Tibial artery (tissue), 4 donors: Measurements from ENCODE around the gene UBE2U.

ENCODE experiments used
- DNase-seq, 2 donors: peaks; one replicate each; pipeline ENCODE4 v3.0.0-alpha.2; 2019
- H3K27ac ChIP-seq, 2 donors: fragments of 200-600 bp; sonication (generic) in 1 of 2; 1 replicate in 1 of 2; 2 replicates in 1 of 2; pipeline ENCODE4 v1.5.1; 2018 to 2019; ENCODE audit warnings: mild to moderate bottlenecking in 1 of 2
- H3K27me3 ChIP-seq, 2 donors: fragments of 200-600 bp; sonication (generic) in 1 of 2; one replicate each; pipeline versions ENCODE4 v1.5.1 to v1.6.0; 2016 to 2019
- H3K36me3 ChIP-seq, 3 donors: fragments of 200-600 bp; sonication (generic) in 2 of 3; one replicate each; pipeline ENCODE4 v1.5.1; 2016 to 2019; ENCODE audit warnings: mild to moderate bottlenecking in 2 of 3
- H3K4me1 ChIP-seq, 4 donors: fragments of 200-600 bp; sonication (generic) in 2 of 4; 1 replicate in 3 of 4; 2 replicates in 1 of 4; pipeline ENCODE4 v1.5.1; 2016 to 2019
- H3K4me3 ChIP-seq, 2 donors: fragments of 200-600 bp; sonication (generic) in 1 of 2; 1 replicate in 1 of 2; 2 replicates in 1 of 2; pipeline ENCODE4 v1.5.1; 2018 to 2019; ENCODE audit warnings: mild to moderate bottlenecking in 2 of 2
- H3K9me3 ChIP-seq, 3 donors: fragments of 200-600 bp; sonication (generic) in 1 of 3; one replicate each; pipeline ENCODE4 v1.5.1; 2016 to 2019
- CTCF ChIP-seq, 2 experiments: fragments of 200-600 bp in 1 of 2; fragments of 450-650 bp in 1 of 2; IDR thresholded peaks; one replicate each; pipeline ENCODE4 v1.5.1; 2017 to 2019; ENCODE audit warnings: antibody characterized with exemption in 2 of 2, mild to moderate bottlenecking in 1 of 2, moderate library complexity in 1 of 2
- intact Hi-C: fragments of 100-400 bp; cut with DNase I; formaldehyde crosslinking; loops from one replicate; pipeline ENCODE4 v1.15.0; 2023; ENCODE audit warnings: low total_unique reads

UBE2U gene

DNA sequence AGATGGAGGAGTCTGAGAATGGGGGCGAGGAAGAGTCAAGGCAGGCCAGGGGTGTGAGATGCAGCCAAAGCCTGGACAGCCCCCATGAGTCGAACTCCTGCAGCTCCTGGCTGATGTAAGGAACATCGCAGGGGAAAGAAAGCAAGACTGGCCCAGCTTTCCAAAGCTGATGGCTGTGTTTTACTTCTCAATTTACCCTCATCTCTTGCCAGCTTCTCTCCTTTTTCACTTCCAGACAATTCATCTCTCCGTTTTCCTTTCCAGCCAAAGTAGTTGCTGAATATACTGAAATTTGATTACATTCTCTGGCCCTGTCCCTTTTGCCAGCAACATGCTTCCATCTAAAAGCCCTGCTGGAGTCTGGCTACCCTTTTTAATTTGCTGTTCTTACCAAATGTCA, 40.0 kb upstream of the UBE2U start:
- no peak for DNase-seq
- Histone ChIP-seq H3K9me3 (no peaks in the 10 kb centered on the region), H3K4me1 (peaks cover 0 to 48% (median 21%) of the 10 kb centered on the region in 4 donors), H3K4me3 (no peak overlapping the region), H3K36me3 (peaks cover 0 to 6% (median 0%) of the 10 kb centered on the region in 3 donors), H3K27me3 (no peaks in the 10 kb centered on the region), H3K27ac (peak overlapping the region; percentile 65 to 68)
- intact Hi-C loops: loop anchor here (10.0 kb wide), 1 partner anchor 469 kb away; no protein-coding TSS in a partner anchor
- TF ChIP-seq CTCF (IDR thresholded peaks at IDR 0.05): no peak

GRCh38 chr1:64163970-64164369, 39.5 kb upstream of the UBE2U start:
- H3K9me3 ChIP-seq: no peaks in the 10 kb centered on the region
- intact Hi-C loops: loop anchor here (10.0 kb wide), 1 partner anchor 469 kb away; no protein-coding TSS in a partner anchor
- DNase-seq: no peak
- peaks cover 0 to 4% (median 0%) of the 10 kb centered on the region in 3 donors for H3K36me3 ChIP-seq
- no peak overlapping the region for H3K4me3 ChIP-seq
- H3K4me1 ChIP-seq: peaks cover 0 to 48% (median 21%) of the 10 kb centered on the region in 4 donors
- peak; percentile 42 to 50 for TF ChIP-seq CTCF (IDR thresholded peaks at IDR 0.05)
- no peaks in the 10 kb centered on the region for H3K27me3 ChIP-seq
- H3K27ac ChIP-seq: peak overlapping the region; percentile 65 to 68

GRCh38 chr1:64166629-64167028, 36.8 kb upstream of the UBE2U start:
- Histone ChIP-seq H3K4me3 (no peak overlapping the region), H3K27ac (no peak overlapping the region), H3K27me3 (no peaks in the 10 kb centered on the region), H3K36me3 (peaks cover 0 to 9% (median 0%) of the 10 kb centered on the region in 3 donors), H3K4me1 (peaks cover 0 to 29% (median 13%) of the 10 kb centered on the region in 4 donors), H3K9me3 (no peaks in the 10 kb centered on the region)
- TF ChIP-seq CTCF (IDR thresholded peaks at IDR 0.05): no peak
- DNase-seq: no peak
- intact Hi-C loops: loop anchor here (10.0 kb wide), 1 partner anchor 472 kb away; no protein-coding TSS in a partner anchor

DNA sequence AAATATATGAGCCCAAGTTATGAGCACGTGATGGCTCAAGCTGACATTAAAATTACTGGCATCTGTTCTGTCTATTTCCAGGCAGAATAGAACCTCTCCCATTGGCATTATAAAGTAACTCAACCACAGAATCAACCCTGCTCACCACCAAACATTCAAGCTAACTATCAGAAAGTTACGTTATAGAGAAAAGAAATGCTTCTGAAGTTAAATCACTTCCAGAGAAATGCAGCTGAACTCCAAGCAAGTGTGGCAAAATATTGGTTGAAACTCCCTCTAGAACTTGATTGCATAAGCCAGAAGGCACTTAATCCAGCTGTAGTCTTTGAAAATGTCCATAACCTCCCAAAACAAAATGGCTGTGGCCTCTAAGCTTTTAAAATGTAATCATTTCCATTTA, 36.2 kb upstream of the UBE2U start:
- Histone ChIP-seq H3K9me3 (no peaks in the 10 kb centered on the region), H3K27ac (no peak overlapping the region), H3K27me3 (no peaks in the 10 kb centered on the region), H3K36me3 (peaks cover 0 to 9% (median 0%) of the 10 kb centered on the region in 3 donors), H3K4me1 (peaks cover 0 to 27% (median 9%) of the 10 kb centered on the region in 4 donors), H3K4me3 (no peak overlapping the region)
- intact Hi-C loops: loop anchor here (10.0 kb wide), 1 partner anchor 472 kb away; no protein-coding TSS in a partner anchor
- no peak for DNase-seq
- TF ChIP-seq CTCF (IDR thresholded peaks at IDR 0.05): no peak

GRCh38 chr1:64171246-64171645, 32.2 kb upstream of the UBE2U start:
- DNase-seq: no peak
- Histone ChIP-seq H3K4me3 (no peak overlapping the region), H3K27me3 (no peaks in the 10 kb centered on the region), H3K27ac (no peak overlapping the region), H3K4me1 (peaks cover 0 to 27% (median 16%) of the 10 kb centered on the region in 4 donors), H3K36me3 (peaks cover 0 to 9% (median 0%) of the 10 kb centered on the region in 3 donors), H3K9me3 (no peaks in the 10 kb centered on the region)
- no peak for TF ChIP-seq CTCF (IDR thresholded peaks at IDR 0.05)
- intact Hi-C loops: no loop called here
